ENCODE results near the gene MRPS27.

DNA sequence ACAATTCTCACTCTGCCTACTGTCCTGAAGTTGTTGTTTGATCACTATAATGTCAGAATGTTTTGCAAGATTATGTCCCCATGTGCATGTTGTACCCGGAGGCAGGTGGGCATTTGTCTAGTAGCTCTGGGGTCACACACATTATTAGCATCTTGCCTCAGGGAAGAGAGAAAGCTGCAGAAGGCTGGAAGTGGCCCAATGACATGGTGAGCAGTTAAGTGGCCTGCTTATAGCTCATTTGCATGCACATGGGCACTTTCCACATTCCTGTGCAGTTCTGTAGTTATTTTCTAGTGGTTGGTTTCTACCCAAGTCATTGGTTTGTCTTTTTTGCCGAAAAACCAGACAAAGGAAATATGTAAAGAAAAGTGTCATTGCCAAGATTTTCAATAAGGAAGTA, 131.9 kb downstream of the MRPS27 start:
- no peak for TF ChIP-seq HDAC3 (IDR thresholded peaks at IDR 0.05; ENCODE audit: borderline replicate concordance, partially characterized antibody)
- TF ChIP-seq ZNF512 (tag; IDR thresholded peaks at IDR 0.05), result no peak
- TF ChIP-seq REST (IDR thresholded peaks at IDR 0.05; ENCODE audit: borderline replicate concordance), result no peak
- TF ChIP-seq REST (CRISPR knock-in tag; IDR thresholded peaks at IDR 0.05; ENCODE audit: low read depth), result no peak
- no peak for TF ChIP-seq SP2 (IDR thresholded peaks at IDR 0.05; ENCODE audit: extremely low read depth, low read depth, low read length, poor library complexity, severe bottlenecking)
